LNCaP clone FGC (cell line): Measurements from ENCODE around the gene MGAT5B.

Experiments used
- DNase-seq: peaks from one replicate; pipeline ENCODE4 v3.0.0-alpha.2; 2011; ENCODE audit warnings: low read depth
- H3K4me3 ChIP-seq: 2 replicates; pipeline ENCODE4 v1.5.1; 2011; ENCODE audit warnings: mild to moderate bottlenecking, low read depth, low read length, control low read depth
- TF ChIP-seq, protein P1 (sequence below): IDR thresholded peaks from 2 replicates; pipeline ENCODE4 v1.5.1; 2012; ENCODE audit warnings: mild to moderate bottlenecking; ENCODE audit not compliant: control insufficient read depth, insufficient read depth; ENCODE audit errors: extremely low read depth

MGAT5B gene

DNA sequence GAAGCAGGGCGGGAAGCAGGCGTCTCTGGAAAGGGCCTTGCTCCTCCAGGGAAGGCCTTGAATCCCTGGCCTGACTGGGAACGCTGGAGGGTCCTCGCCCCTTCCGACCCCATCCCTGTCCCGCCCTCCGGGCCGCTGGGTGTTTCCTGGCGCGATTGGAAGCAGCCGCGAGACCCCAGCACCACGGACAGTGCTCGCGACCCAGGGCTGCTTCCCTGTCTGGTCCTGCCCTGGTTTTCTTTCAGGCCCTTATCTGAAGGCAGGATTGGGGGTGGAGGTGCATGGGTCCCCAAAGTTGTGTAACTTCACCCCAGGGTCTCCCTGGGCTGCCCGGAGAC is 2.1 kb downstream of the MGAT5B start:
- no peak for DNase-seq
- H3K4me3 ChIP-seq: no peak overlapping the region

DNA sequence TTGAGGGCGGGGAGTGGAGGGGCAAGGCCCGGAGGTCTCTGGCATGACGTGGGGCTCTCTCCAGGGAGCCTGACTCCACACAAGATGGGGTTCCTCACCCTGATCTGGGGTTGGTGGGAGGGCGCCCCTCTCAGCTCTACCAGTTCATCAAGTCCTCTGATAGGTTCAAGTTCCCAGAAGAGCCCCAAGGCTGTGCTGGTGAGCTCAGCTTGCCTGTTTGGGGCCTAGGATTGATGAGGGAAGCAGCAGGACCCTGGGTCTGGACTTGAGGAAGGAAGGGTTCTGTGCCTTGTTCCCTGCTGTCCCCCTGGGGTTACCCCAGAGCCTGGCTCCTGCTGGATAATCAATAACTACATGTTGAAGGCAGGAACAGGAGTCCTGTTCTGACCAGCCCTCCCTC is 3.5 kb downstream of the MGAT5B start:
- no peak overlapping the region for H3K4me3 ChIP-seq
- TF ChIP-seq, protein P1, sequence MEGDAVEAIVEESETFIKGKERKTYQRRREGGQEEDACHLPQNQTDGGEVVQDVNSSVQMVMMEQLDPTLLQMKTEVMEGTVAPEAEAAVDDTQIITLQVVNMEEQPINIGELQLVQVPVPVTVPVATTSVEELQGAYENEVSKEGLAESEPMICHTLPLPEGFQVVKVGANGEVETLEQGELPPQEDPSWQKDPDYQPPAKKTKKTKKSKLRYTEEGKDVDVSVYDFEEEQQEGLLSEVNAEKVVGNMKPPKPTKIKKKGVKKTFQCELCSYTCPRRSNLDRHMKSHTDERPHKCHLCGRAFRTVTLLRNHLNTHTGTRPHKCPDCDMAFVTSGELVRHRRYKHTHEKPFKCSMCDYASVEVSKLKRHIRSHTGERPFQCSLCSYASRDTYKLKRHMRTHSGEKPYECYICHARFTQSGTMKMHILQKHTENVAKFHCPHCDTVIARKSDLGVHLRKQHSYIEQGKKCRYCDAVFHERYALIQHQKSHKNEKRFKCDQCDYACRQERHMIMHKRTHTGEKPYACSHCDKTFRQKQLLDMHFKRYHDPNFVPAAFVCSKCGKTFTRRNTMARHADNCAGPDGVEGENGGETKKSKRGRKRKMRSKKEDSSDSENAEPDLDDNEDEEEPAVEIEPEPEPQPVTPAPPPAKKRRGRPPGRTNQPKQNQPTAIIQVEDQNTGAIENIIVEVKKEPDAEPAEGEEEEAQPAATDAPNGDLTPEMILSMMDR: no peak
- DNase-seq: no peak

More for the DNA sequence above, 2.1 kb downstream of the MGAT5B start:
- TF ChIP-seq, protein P1: no peak

DNA sequence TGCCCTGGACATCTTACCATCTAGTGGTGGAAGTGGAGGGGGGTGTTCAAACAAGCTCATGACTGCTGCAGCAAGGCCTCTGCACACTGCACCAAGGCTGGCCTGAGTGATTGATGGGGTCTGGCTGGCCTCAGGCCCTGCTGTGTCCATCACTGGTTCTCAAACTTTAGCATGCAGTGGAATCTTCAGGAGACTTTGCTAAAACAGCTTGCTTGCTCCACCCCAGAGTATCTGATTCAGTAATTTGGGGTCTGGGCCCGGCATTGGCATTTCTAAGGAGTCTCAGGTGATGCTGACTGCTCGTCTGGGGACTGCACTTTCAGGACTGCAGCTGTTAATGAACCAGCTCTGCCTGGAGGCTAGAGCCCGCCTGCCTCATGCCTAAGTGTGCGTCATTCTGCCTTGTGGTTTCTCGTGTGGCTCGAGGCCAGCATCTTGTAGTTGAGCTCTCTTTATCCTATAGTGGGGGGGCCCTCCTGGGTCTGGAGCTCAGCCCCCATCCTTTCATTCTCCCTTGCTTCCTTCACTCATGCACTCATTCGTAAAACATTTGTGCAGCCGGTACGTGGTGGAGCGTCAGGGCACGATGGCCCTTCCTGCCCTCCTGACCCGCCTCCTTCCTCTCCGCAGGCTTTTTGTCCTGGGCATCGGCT is 4.1 kb downstream of the MGAT5B start:
- no peak overlapping the region for H3K4me3 ChIP-seq
- TF ChIP-seq, protein P1: no peak
- DNase-seq: no peak

DNA sequence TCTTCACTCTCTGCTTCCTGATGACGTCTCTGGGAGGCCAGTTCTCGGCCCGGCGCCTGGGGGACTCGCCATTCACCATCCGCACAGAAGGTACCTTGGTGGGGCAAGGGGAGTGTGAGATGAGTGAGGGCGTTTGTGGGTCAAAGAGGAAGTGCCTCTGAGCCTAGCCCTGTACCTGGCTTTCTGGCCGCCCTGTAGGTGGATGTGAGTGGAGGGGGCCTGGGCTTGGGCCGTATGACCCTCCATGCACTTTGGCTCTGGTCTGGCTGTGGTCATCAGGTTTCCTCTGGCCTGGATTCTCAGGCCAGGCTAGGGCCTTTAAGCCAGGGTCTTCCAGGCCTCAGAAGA is 4.6 kb downstream of the MGAT5B start:
- TF ChIP-seq, protein P1: no peak
- no peak overlapping the region for H3K4me3 ChIP-seq
- no peak for DNase-seq

DNA sequence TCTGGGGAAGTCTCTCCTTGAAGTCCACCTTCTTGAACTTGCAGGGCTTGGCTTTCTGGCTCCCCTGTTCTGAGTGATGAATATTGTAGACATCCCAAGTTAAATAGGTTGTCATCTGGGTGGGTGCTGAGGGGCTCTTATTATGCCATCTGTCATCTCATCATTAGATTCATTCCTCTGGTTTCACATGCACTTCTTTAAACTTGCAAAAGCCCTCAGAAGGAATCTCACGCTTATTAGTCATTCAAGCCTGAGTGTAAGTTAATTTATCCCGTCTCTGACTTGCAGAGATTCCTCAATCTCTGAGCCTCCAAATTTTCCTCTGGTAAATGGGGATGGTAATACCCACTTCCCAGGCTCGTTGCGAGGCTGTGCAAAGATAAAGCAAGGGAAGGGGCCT is 5.7 kb downstream of the MGAT5B start:
- DNase-seq: no peak
- TF ChIP-seq, protein P1: no peak
- no peak overlapping the region for H3K4me3 ChIP-seq

DNA sequence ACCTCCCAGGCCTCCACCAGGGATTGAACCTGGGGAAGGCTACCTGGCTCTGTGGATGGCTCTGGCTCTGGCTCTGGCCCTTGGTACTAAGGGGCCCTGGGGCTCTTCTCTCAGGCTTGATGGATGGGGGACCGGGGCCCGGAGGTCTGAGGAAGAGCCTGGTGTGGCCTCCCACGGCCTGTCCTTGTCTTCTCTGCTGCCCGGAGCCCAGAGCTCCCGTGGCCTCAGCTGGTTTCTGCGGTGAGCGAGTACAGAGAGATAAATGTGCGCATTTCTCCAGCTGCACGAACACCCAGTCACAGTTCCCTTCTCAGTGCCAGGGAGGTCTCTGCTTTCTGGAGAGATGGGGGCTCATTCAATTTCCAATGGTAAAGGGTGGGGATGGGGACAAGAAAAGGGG is 9.2 kb downstream of the MGAT5B start:
- TF ChIP-seq, protein P1: no peak

DNA sequence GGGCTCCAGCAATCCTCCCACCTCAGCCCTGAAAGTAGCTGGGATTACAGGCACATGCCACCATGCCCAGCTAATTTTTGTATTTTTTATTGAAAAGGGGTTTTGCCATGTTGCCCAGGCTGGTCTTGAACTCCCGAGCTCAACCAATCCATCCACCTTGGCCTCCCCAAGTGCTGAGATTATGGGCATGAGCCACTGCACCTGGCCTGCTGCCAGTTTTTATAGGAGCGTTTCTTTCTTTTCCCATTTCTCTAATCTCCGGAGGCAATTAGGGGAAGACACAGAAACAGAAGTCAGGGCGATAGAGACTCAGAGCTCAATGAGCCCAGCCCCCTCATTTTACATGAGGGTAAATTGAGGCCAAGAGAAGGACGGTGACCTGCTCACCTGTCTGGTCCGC is 10.4 kb downstream of the MGAT5B start:
- no peak for DNase-seq
- TF ChIP-seq, protein P1: no peak
- H3K4me3 ChIP-seq: no peak overlapping the region

More for the DNA sequence above, 9.2 kb downstream of the MGAT5B start:
- no peak overlapping the region for H3K4me3 ChIP-seq
- DNase-seq: no peak
